Measurements from ENCODE around the gene OR2A7.
"Not testable (repeated sequence)": the region's sequence is repeated elsewhere in the genome, so short reads cannot be mapped to it uniquely, and the experiment has no call there.

DNA sequence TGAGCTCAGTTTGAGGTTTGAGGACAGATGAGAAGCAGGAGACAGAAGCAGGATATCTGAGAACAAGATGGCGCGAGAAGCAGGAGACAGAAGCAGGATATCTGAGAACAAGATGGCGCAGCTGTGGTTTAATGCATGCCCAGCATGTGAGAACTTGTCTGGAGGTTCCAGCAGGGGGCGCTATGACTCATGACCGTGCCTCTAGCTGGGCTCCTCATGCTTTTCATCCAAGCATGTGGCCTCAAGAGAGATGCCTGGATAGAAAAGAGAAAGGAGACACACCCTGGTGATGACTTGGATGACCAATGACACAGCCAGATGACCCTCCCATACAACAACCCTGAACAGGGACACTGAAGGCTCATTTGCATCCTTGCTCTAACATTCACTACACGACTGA lies 15.4 kb upstream of the OR2A7 start:
- not testable (repeated sequence) for TF ChIP-seq ARNTL (CRISPR knock-in tag; IDR thresholded peaks at IDR 0.05; ENCODE audit: borderline replicate concordance, low read depth); ZNF8 (CRISPR knock-in tag; IDR thresholded peaks at IDR 0.05); PATZ1 (CRISPR knock-in tag; IDR thresholded peaks at IDR 0.05; ENCODE audit: borderline replicate concordance); TCF4 (CRISPR knock-in tag; IDR thresholded peaks at IDR 0.05; ENCODE audit: borderline replicate concordance); ZFP30 (CRISPR knock-in tag; IDR thresholded peaks at IDR 0.05)
